ENCODE measurements around the gene SLC9A9. TPM values are rescaled to one million over a fixed set of nuclear protein-coding genes. Genes with fewer than 3 reads are reported as not detected.

The SLC9A9 gene
- polyA plus RNA-seq, 1 donor from 2014 or later, result 0.54 TPM

GRCh38 chr3:143640774-143641173 is 207.5 kb downstream of the SLC9A9 start:
- no peak overlapping the region for H3K9ac ChIP-seq (ENCODE audit: low read length)
- H3K79me2 ChIP-seq (replicated peaks; ENCODE audit: insufficient read depth, low read length), result no peaks in the 10 kb centered on the region
- no peak overlapping the region for H3K27ac ChIP-seq (ENCODE audit: low read length)
- no peaks in the 10 kb centered on the region for H3K36me3 ChIP-seq (ENCODE audit: insufficient read depth, low read length)
- no peaks in the 10 kb centered on the region for H4K20me1 ChIP-seq (ENCODE audit: insufficient read depth)
- no peaks in the 10 kb centered on the region for H3K27me3 ChIP-seq (ENCODE audit: insufficient read depth, low read depth, low read length)
- no peaks in the 10 kb centered on the region for H3K9me2 ChIP-seq (ENCODE audit: insufficient read depth, low read length)
- no peaks in the 10 kb centered on the region for H3K9me3 ChIP-seq (ENCODE audit: low read length)
- no peaks in the 10 kb centered on the region for H3F3A ChIP-seq (ENCODE audit: insufficient read depth, low read length, poor library complexity, severe bottlenecking)
- H3K4me2 ChIP-seq (ENCODE audit: low read length), result no peak overlapping the region
- no peak overlapping the region for H3K4me3 ChIP-seq (ENCODE audit: low read length)
- TF ChIP-seq, protein P1, sequence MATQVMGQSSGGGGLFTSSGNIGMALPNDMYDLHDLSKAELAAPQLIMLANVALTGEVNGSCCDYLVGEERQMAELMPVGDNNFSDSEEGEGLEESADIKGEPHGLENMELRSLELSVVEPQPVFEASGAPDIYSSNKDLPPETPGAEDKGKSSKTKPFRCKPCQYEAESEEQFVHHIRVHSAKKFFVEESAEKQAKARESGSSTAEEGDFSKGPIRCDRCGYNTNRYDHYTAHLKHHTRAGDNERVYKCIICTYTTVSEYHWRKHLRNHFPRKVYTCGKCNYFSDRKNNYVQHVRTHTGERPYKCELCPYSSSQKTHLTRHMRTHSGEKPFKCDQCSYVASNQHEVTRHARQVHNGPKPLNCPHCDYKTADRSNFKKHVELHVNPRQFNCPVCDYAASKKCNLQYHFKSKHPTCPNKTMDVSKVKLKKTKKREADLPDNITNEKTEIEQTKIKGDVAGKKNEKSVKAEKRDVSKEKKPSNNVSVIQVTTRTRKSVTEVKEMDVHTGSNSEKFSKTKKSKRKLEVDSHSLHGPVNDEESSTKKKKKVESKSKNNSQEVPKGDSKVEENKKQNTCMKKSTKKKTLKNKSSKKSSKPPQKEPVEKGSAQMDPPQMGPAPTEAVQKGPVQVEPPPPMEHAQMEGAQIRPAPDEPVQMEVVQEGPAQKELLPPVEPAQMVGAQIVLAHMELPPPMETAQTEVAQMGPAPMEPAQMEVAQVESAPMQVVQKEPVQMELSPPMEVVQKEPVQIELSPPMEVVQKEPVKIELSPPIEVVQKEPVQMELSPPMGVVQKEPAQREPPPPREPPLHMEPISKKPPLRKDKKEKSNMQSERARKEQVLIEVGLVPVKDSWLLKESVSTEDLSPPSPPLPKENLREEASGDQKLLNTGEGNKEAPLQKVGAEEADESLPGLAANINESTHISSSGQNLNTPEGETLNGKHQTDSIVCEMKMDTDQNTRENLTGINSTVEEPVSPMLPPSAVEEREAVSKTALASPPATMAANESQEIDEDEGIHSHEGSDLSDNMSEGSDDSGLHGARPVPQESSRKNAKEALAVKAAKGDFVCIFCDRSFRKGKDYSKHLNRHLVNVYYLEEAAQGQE (IDR thresholded peaks at IDR 0.05; ENCODE audit: borderline replicate concordance), result no peak
- TF ChIP-seq POLR2AphosphoS5 (IDR thresholded peaks at IDR 0.05), result no peak
- TF ChIP-seq RAD21 (conservative IDR thresholded peaks at IDR 0.05), result no peak
- TF ChIP-seq MXI1 (conservative IDR thresholded peaks at IDR 0.05; ENCODE audit: poor library complexity, severe bottlenecking), result no peak
- TF ChIP-seq SMC3 (conservative IDR thresholded peaks at IDR 0.05; ENCODE audit: poor library complexity), result no peak
- H2AFZ ChIP-seq (ENCODE audit: low read depth, low read length), result no peak overlapping the region

DNA sequence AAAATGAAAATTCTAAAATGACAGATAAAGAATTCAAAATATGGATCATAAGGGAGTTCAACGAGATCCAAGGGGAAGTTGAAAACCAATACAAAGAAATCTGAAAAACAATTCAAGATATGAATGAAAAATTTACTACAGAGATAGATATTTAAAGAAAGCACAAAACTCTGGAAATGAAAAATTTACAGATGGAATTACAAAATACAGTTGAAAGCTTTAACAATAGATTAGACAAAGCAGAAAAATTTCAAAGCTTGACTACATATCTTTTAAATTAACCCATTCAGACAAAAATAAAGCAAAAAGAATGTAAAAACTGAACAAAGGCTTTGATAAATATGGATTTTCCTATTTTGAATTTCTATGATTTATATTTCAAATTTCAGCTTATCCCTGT is 211.1 kb downstream of the SLC9A9 start:
- Histone ChIP-seq H3K9me3 (ENCODE audit: low read length) (no peaks in the 10 kb centered on the region), H3K4me3 (ENCODE audit: low read length) (no peak overlapping the region), H4K20me1 (ENCODE audit: insufficient read depth) (no peaks in the 10 kb centered on the region), H3K27ac (ENCODE audit: low read length) (no peak overlapping the region), H3K79me2 (replicated peaks; ENCODE audit: insufficient read depth, low read length) (no peaks in the 10 kb centered on the region), H2AFZ (ENCODE audit: low read depth, low read length) (no peak overlapping the region), H3F3A (ENCODE audit: insufficient read depth, low read length, poor library complexity, severe bottlenecking) (no peaks in the 10 kb centered on the region), H3K4me2 (ENCODE audit: low read length) (no peak overlapping the region), H3K36me3 (ENCODE audit: insufficient read depth, low read length) (no peaks in the 10 kb centered on the region), H3K27me3 (ENCODE audit: insufficient read depth, low read depth, low read length) (no peaks in the 10 kb centered on the region), H3K9ac (ENCODE audit: low read length) (no peak overlapping the region), H3K9me2 (ENCODE audit: insufficient read depth, low read length) (no peaks in the 10 kb centered on the region)
- TF ChIP-seq SMC3 (conservative IDR thresholded peaks at IDR 0.05; ENCODE audit: poor library complexity), result no peak
- TF ChIP-seq MXI1 (conservative IDR thresholded peaks at IDR 0.05; ENCODE audit: poor library complexity, severe bottlenecking), result no peak
- TF ChIP-seq, protein P1 (IDR thresholded peaks at IDR 0.05; ENCODE audit: borderline replicate concordance), result no peak
- no peak for TF ChIP-seq POLR2AphosphoS5 (IDR thresholded peaks at IDR 0.05)
- no peak for TF ChIP-seq TAF1 (IDR thresholded peaks at IDR 0.05; ENCODE audit: low read depth)

GRCh38 chr3:143634991-143635390 is 213.3 kb downstream of the SLC9A9 start:
- Histone ChIP-seq H3K9ac (ENCODE audit: low read length) (no peak overlapping the region), H3K79me2 (replicated peaks; ENCODE audit: insufficient read depth, low read length) (no peaks in the 10 kb centered on the region), H3K27me3 (ENCODE audit: insufficient read depth, low read depth, low read length) (no peaks in the 10 kb centered on the region), H3K9me2 (ENCODE audit: insufficient read depth, low read length) (no peaks in the 10 kb centered on the region), H3K4me3 (ENCODE audit: low read length) (no peak overlapping the region), H4K20me1 (ENCODE audit: insufficient read depth) (no peaks in the 10 kb centered on the region), H3K9me3 (ENCODE audit: low read length) (no peaks in the 10 kb centered on the region), H3K4me2 (ENCODE audit: low read length) (no peak overlapping the region), H2AFZ (ENCODE audit: low read depth, low read length) (no peak overlapping the region), H3F3A (ENCODE audit: insufficient read depth, low read length, poor library complexity, severe bottlenecking) (no peaks in the 10 kb centered on the region), H3K27ac (ENCODE audit: low read length) (no peak overlapping the region), H3K36me3 (ENCODE audit: insufficient read depth, low read length) (no peaks in the 10 kb centered on the region)
- TF ChIP-seq CTCF (IDR thresholded peaks at IDR 0.05; ENCODE audit: poor library complexity, severe bottlenecking), result no peak
- no peak for TF ChIP-seq TAF1 (IDR thresholded peaks at IDR 0.05; ENCODE audit: low read depth)
- TF ChIP-seq, protein P1 (IDR thresholded peaks at IDR 0.05; ENCODE audit: borderline replicate concordance), result no peak
- TF ChIP-seq POLR2AphosphoS5 (IDR thresholded peaks at IDR 0.05), result no peak
- TF ChIP-seq RAD21 (conservative IDR thresholded peaks at IDR 0.05), result no peak
- TF ChIP-seq MXI1 (conservative IDR thresholded peaks at IDR 0.05; ENCODE audit: poor library complexity, severe bottlenecking), result no peak
- no peak for TF ChIP-seq EP300 (conservative IDR thresholded peaks at IDR 0.05; ENCODE audit: poor library complexity, severe bottlenecking)
- no peak for TF ChIP-seq EZH2 (IDR thresholded peaks at IDR 0.05; ENCODE audit: borderline replicate concordance, insufficient read depth, low read length, poor library complexity, severe bottlenecking)
- no peak for TF ChIP-seq SMC3 (conservative IDR thresholded peaks at IDR 0.05; ENCODE audit: poor library complexity)
